Medulla oblongata (tissue), 1 donor: ENCODE data around the gene EVC2.
"Not testable (repeated sequence)": the region's sequence is repeated elsewhere in the genome, so short reads cannot be mapped to it uniquely, and the experiment has no call there.

Experiments used
- DNase-seq: peaks from one replicate; pipeline ENCODE4 v3.0.0-alpha.2; 2015; ENCODE audit errors: extremely low spot score

The EVC2 gene

DNA sequence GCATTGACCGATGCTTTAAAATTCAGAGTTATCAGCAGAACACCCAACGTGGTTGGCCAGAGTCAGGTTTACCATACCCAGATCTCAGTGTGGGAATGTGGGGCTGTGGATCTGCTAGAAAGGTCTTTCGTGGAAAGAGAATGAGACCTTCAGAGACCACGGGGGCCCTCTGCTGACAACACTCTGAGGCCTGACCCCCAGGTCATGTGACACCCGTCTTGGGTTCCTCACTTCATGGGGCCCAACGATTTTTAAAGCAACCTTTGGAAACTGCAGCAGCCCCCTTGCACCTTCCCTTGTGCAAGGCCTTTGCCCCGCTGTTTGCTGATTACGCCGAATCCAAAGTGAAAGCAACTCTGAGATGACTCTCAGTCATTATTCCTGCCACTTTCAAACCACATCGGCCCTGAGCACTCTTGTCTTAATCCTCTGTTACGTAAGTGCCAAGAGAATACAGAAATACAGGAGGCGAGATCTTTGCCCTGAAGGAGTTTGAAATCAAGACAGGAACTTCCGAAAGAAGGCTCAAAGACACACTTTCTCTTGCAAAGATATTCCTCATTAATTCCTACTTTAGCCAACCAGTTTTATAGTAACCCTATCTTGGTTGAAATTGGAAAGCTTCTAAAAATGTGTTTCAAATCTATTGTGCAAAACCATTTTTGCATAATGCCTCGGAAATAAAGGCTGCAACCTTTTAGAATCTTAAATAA lies 88.3 kb downstream of the EVC2 start:
- no peak for DNase-seq

DNA sequence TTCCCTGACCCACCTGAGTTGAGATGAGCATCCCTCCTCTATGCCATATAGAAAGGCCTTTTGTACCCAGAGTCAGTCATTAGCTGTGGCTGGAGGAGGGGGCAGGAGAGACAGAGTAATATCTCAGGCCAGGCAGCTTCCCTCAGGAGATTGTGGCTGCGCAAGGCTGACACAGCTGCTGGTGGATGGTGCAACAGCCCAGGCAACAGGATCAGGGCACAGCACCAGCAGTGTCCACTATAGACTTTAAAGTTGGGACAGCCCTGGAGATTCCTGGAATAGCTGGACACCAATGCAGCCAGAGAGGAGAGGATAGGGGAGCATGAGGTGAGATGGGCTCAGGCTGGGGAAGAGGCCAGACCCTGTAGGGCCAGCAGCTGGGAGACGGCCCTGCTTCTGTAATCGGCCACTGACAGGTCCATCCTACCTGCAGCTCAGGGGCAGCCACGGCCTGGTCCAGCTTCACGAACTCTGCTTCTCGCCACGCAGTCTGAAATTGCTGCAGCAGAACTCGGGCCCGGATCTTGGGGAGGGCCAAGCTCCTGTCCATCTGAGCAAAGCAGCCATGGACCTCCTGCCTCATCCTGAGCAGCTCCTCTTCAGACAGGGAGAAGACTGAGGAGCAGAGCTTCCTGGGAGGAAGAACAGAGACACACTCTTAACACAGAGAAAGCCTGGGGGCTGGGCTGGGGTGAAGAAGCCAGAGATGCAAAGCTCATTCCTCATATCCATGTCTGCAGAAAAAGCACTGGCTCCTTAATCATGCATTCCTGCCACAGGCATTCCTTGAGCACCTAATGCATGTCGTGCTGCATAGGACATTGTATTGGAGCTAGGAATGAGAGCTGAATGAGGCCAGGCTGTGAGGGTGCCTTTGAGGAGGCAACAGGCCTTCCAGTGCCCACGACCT lies 90.1 kb downstream of the EVC2 start:
- no peak for DNase-seq

DNA sequence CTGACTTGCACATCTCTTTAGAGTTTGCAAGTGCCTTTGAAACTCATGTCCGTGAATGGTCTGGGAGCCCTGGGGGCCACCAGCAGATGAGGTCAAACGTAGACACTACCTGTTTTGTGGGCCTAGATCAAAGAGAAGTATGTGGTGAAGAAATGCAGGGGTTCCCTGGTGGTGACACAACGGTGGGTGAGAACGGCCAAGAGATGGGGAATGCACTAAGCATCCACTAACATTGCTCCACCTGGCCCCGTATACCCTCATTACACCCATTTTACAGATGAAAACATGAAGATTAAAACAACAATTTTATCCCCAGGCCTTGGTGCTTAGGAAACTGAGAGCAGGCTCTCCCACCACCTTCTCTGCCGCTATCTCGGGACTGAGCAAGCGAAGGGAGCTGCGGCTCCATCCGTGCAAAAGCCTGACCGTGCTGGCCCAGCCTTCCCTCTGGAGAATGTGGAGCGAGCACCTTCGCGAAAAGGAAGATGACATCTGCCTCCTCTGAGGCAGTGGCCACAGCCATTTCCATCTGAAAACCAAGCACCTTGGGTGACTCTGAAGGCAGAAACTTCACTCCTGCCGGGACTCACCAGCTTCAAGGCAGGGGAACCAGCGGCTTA lies 91.9 kb downstream of the EVC2 start:
- no peak for DNase-seq

DNA sequence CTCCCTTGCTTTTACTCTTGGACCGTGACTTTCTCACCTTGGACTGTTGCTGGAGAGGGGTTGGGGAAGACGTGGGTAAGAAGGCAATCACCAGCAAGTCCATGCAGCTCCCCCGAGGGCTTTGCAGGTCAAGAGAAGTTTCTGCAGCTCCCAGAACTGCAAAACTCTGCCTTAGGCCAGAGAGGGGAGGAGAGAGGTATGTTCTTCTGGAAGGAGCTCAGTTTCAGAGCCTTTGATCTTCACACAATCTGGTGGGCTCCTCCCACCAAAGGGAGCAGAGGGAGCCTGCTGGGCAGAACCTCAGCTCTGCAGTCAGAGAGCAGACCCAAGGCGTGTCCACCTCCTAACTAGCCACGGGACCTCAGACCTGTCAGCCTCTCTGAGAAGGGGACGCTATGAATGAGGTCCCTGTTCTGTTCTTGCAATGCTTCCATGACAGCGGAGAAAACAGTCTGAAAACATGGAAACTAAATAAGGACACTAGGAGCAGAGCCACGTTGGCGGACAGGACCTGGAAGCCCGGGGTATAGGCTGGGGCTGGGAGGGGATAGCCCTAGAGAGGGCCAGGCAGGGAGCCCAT lies 92.8 kb downstream of the EVC2 start:
- DNase-seq: no peak

DNA sequence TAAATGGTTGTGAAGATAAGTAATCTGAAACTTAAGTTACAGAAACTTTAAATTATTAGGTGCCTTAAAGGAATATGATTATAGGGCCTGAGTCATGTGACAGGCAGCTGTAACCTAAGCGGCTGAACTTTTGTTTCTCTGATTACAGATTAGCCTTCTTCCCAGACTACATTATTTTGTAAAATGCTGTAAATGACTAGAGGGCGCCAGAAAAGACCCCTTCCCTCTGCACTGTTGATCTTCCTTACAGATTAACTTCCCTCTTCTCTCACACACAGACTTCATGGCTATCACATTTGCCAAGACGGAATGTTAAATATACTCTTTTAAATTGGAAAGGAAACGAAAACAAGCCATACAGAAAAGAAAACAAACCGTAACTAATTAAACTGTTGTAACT lies 96.6 kb downstream of the EVC2 start:
- DNase-seq: no peak

DNA sequence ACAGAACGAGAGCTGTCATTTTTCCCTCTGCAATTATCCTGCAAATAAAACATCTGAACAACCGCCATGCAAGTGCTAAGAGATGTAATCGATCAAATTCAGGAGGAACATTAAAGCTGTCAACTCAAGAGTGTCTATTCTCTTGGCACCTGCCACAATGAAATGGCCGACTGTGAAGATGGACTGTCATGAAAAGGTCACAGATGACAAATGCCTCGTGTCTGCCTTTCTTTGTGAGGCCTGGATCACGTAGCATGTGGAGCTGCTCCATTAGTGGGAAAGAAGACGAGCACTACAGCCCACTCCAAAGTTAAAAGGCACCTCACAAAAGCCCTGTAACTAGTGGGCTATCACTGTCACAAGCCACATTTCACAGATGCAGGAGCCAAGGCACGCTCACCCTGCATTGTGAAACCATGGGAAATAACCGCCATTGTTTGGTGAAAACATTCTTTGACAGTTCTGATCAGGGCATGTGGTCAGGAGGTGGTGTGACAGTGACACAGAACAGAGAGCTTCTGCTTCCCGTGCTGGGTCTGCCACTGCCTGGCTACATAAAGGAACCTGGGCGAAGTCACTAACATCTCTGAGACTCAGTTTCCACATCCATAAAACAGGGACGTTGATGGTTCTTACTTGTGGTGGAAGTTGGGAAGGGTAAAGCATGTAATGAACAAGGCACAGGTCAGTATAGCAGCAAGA lies 98.9 kb downstream of the EVC2 start:
- no peak for DNase-seq

DNA sequence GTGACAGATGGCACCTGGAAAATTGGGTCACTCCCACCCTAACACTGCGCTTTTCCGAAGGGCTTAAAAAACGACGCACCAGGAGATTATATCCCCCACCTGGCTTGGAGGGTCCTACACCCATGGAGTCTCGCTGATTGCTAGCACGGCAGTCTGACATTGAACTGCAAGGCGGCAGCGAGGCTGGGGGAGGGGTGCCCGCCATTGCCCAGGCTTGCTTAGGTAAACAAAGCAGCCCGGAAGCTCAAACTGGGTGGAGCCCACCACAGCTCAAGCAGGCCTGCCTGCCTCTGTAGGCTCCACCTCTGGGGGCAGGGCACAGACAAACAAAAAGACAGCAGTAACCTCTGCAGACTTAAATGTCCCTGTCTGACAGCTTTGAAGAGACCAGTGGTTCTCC lies 114.5 kb downstream of the EVC2 start:
- DNase-seq: not testable (repeated sequence)

DNA sequence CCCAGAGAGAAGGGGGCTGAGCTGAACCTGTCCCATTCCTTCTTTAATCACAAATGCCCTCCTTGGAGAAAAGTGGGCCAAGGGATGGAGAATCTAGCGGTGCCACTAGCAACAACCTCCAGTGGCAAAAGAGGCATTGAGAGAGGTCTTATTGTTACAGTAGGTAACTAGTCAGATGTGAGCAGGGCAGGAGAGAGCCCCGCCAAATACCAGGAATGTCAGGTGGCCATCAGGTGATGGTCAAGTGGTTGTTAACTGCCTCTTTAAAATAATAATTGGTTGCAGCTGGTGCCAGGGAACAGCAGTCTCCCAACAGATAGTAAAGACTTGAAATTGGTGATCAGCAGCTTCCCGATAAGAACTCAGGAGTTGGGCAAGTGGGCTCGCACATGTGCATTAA lies 116.1 kb downstream of the EVC2 start:
- no peak for DNase-seq

DNA sequence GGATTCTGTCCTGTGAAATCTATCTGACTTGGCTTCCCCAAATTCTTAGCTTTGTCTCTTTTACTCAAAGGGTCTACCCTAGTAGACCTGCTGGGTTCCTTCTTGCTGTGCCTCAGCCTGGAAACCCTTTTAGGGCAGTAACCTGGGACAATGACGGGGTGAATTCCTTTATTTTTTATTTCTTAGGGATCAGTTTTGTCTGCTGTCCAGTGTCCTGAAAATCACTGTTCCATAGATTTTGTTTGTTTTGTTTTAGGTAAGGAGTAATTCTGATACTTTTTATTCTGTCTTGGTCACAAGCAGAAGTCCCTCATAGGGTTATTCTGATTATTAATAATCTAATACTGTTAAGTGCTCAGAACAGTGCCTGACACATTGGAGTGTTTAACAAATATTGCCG lies 118.9 kb downstream of the EVC2 start:
- no peak for DNase-seq

DNA sequence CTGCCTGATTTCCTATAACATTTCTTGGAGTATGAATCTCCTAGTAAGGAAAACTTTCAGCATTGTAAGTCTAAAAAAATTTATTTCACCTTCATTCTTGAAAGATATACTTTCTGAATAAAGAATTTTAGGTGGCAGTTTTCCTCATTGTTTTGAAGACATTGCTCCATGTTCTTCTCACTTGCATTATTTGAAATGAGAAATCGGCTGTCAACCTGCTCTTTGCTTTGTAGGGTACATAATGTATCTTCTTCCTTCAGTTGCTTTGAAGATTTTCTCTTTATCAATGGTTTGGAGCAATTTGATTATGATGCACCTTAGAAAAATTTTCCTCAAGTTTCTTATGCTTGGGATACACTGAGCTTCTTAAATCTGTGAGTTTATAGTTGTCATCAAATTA lies 120.3 kb downstream of the EVC2 start:
- DNase-seq: no peak

DNA sequence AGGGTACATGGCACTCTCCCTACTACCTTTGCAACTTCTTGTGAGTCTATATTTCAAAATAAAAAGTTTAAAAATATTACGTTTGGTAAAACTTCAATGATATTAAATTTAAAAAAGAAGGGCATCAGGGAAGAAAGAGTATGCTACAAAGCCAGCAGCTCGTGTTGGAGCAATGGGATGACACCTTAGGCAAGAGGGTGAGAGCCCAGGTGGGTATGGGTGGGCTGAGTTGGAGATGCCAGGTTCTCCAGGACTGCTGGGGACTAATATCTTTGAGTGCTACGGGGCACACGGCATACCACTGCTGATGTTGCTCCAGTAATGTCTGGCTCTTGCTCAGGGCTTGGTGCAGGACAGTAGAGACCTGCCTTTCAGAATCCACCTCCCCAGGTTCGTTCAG lies 132.4 kb downstream of the EVC2 start:
- DNase-seq: no peak

DNA sequence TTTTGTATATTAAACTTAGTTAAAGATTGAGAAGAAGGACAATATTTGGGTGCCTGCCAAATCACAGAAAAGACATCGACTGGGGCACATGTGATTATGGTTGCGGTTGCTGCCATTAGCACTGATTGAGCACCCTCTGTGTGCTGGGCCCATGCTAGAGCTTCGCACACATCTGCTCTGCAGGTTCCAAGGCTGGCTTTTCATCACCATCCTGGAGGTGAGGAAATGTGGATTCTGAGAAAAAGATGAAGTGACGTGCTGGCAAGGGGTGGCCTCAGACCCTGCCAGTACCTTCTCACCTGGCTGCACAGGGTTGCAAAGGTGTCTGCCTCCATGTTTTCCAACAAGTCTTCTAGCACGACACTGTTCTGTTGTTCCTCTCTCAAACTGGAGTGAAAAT lies 134.0 kb downstream of the EVC2 start:
- DNase-seq: no peak

DNA sequence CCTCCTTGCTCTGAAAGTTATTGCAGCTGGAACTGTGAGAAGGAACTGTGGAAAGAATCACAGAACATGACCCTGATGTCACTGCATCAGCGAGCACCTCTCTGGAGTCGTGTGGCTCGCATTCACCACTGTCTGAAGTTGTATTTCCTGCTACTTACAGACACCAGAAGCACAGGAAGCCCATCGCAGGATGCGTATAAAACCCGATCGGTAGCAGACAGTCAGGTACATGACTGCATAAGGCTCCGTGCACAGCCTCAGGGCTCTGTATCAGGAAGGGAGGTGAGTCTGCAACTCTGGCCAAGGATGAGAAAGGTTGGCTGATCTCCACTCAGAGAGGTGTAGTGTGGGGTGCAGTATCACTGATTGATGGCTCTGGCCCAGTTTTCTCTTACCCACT lies 134.4 kb downstream of the EVC2 start:
- DNase-seq: no peak

DNA sequence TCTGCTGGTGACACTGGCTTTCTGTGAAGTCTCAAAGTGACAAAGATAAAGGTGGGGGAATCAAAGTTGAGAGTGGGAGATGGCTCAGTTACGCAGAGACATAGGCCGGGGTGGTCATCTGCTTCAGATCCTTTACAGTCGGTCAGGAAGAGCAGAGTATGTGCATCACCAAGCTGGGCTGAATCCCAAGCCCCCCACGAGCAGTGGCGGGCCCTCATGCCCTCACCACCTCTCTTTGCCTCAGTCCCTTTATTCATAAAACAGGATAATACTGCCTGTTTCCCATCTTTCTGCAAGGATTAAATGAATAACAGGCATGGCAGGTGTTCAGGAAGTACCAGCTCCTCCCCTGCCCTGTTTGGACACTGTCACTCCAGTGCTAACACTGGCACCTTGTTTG lies 135.6 kb downstream of the EVC2 start:
- DNase-seq: no peak

DNA sequence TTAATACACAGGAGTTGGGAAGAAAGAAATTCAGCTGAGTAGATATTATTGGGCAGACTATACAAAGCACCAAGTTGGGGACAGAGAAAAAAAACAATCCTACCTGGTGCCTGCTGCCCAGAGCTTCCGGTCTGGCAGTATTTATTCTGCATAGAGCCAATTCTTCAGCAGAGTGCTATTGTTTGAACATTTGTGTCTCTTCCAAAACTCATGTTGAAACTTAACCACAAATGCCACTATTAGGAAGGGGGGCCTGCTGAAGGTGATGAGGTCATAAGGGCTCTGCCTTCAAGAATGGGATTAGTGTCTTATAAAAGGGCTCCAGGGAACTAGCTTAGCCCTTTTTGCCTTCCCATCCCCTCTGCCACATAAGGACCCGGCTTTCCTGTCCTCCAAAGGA lies 136.2 kb downstream of the EVC2 start:
- DNase-seq: no peak

DNA sequence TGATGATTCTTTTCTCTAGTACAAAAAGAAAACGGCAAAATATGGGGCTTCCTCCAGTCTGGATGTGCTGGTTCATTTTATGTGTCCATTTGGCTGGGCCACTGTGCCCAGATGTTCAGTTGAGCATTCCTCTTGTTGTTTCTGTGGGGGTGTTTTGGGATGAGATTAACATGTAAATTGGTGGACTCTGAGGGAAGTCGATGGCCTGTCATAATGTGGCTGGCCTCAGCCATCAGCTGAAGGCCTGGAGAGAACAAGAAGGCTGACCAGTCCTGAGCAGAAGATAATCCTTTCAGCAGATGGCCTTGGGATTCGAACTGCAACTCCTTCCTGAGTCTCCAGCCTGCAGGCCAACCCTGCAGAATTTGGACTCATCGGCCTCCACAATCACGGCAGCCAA lies 136.7 kb downstream of the EVC2 start:
- DNase-seq: no peak

DNA sequence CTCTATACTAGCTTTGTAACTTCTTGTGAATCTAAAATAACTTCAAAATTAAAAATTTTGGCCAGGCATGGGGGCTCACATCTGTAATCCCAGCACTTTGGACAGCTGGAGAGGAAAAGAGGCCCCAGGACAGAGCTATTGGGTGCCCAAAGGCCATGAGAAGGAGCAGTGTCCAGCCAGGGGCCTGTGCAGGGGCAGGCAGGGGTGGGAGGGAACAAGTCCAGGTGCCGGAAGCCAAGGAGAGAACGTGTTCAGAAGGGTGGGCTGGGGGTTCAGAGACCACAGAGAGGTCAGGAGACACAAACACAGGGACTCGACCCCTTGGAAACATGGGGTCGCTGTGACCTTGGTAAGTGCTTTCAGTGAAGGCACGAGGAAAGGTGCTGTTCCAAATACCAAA lies 138.9 kb downstream of the EVC2 start:
- DNase-seq: no peak

DNA sequence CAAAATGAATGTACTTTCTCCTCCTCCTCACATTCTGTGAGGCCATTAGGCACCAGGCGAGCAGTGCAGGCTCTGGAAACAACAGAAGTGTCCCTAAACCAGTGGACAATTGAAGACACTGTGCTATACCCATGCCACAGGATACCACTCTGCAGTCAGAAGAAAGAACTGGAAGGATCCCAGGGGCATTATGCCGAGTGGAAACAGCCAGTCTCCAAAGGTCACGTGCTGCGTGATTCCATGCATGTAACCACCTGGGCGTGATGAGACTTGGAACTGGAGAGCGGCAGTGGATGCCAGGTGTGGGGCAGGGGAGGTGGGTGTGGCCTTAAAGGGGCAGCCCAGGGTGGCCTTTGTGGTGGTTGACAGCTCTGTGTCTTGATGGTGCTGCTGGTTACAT lies 139.4 kb downstream of the EVC2 start:
- no peak for DNase-seq

DNA sequence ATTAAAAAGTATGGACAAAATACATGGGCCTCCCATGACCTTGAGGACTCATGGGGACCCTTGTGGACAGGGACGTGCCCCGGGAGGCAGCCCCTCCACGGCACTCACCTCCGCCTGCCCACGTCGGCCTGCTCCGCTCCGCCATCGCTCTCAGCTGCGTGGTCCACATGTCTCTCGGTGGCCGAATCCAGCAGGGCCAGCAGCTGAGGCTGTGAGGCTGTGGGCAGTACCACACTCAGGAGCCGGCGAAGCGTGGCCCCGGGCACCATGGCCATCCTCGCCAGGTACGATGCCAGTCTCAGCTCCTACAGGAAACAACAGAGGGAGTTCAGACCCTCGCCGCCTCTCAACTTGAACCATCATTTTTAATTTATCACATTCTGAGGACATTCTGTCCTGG lies 140.0 kb downstream of the EVC2 start:
- DNase-seq: no peak

DNA sequence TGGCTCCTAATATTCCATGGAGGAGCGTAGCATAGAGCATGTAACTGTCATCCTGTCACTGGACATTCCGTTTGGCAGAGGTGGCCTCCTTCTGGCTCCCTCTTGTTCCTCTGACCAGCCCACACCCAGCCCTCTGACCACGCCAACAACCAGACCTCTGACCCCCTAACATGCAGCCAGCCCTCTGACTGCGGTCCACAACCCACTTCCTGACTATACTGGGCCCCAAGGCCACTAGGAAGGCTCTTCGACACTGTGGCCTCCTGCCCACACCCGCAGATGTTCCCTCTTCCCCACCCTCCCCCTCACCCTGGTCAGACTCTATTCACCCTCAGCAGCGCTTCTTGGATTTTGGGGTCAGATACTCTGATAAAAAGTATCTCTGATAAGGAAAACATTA lies 141.4 kb downstream of the EVC2 start:
- no peak for DNase-seq

DNA sequence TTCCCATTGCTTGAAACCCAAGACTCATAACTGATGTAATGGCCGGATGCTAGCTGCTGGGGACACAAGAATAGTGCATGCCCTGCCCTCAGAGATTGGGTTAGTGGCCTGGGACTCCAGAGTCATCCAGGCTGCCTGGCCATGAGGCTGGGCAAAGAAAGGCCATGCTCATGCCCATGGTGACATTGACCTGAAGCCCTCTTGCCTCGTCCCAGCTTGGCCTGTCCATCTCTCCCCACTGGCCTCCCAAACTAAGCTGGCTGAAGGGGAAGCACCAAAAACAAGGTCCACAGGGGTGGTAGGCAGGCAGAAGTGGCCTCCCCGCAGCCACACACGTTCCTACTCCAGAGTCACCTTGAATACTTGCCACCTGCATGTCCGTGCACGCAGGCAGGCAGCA lies 141.8 kb downstream of the EVC2 start:
- DNase-seq: no peak

DNA sequence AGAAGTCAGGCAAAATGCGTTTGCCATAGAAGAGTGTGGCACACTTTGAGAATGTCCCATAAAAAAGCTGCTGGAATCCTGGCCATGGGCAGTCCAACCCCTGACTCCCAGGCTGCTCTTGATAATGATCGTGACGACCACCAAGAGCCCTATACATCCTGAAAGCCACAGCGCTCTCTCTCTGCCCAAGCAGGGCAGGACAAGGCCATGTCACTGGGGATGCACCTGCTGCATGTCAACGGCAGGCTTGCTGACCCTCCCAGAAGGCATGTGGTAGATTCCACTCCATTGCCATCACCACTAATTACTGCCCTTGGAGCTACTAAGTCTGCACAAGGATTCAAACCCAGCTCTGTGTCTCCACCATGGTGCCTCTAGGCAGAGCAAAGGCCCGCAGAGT lies 144.5 kb downstream of the EVC2 start:
- no peak for DNase-seq
